Karpas-422 (cell line): ENCODE measurements around the gene BAG2. TPM values are rescaled to one million over a fixed set of nuclear protein-coding genes. Genes with fewer than 3 reads are reported as not detected.

Source experiments
- total RNA-seq: library from RNA; depleted of rRNA; stranded (reverse); fragments of >200 nt; shearing (Covaris generic); gene quantifications from 2 replicates; pipeline ENCODE4 v1.2.3, GENCODE V29; 2014; ENCODE audit warnings: low replicate concordance; rRNA removed

BAG2 gene
- total RNA-seq, 1 experiment from 2014 or later = 19.5 TPM

Other genes starting within 250 kb of the BAG2 start
- not detected in 2 replicates for gene BEND6, start 217.2 kb upstream of the BAG2 start, total RNA-seq
- 12.3 and 12.7 TPM in 2 replicates for gene KIAA1586, start 125.6 kb upstream of the BAG2 start, total RNA-seq
- gene ZNF451, start 82.1 kb upstream of the BAG2 start, total RNA-seq = 48.1 and 92.3 TPM in 2 replicates
- 2.8 and 3.9 TPM in 2 replicates for gene RAB23, start 50.0 kb downstream of the BAG2 start, total RNA-seq
- gene PRIM2, start 145.3 kb downstream of the BAG2 start, total RNA-seq = 22.7 and 49.1 TPM in 2 replicates